A549 (cell line): ENCODE measurements around the gene FERMT3. TPM values are rescaled to one million over a fixed set of nuclear protein-coding genes. Genes with fewer than 3 reads are reported as not detected.

Source experiments
- ATAC-seq, 2 experiments: fragments of 200-7000 bp in 1 of 2; fragments of >200 bp in 1 of 2; cut with Nextera tagmentation in 1 of 2; cut with Tn5 transposase in 1 of 2; 3 replicates each; pipeline versions ENCODE4 v1.8.0 to v1.9.1; 2018 to 2020; ENCODE audit warnings: mild to moderate bottlenecking in 1 of 2, moderate library complexity in 1 of 2
- CTCF ChIA-PET: fragments of 300-600 bp; sonication (Branson Sonifier 250); formaldehyde crosslinking; extraction: SDS; loops from one replicate; lab custom pipeline; 2021; ENCODE audit warnings: antibody characterized with exemption, inconsistent platforms; lab: Yijun Ruan, JAX
- POLR2A ChIA-PET: fragments of 350-600 bp; formaldehyde crosslinking; extraction: SDS; loops from one replicate; lab custom pipeline; 2021; ENCODE audit warnings: antibody characterized with exemption, inconsistent platforms; lab: Yijun Ruan, JAX
- DNase-seq, 2 experiments: peaks; one replicate each; pipeline versions ENCODE4 v3.0.0 to v3.0.0-alpha.2; 2011 to 2016; ENCODE audit warnings: low read depth in 1 of 2, low spot score in 1 of 2
- FAIRE-seq: peaks from 2 replicates; lab custom pipeline; 2011; peaks lifted over from hg19 to GRCh38; lab: Jason Lieb, UNC
- H3K27ac ChIP-seq, 2 experiments: fragments of >200 bp; sonication (Bioruptor Twin); formaldehyde crosslinking; 3 replicates each; pipeline ENCODE4 v1.5.1; 2016 to 2017
- H3K4me1 ChIP-seq: fragments of >200 bp; sonication (Bioruptor Twin); formaldehyde crosslinking; 3 replicates; pipeline ENCODE4 v1.6.1; 2016
- H3K4me2 ChIP-seq: fragments of >200 bp; sonication (Bioruptor Twin); formaldehyde crosslinking; 3 replicates; pipeline ENCODE4 v1.6.1; 2016
- H3K4me3 ChIP-seq: fragments of >200 bp; sonication (Bioruptor Twin); formaldehyde crosslinking; 3 replicates; pipeline ENCODE4 v1.5.1; 2016
- H3K9me3 ChIP-seq: fragments of >200 bp; sonication (Bioruptor Twin); formaldehyde crosslinking; 3 replicates; pipeline ENCODE4 v1.6.1; 2016
- BHLHE40 ChIP-seq: IDR thresholded peaks from 2 replicates; pipeline ENCODE4 v1.6.1; 2012; ENCODE audit warnings: low read depth, low read length, inconsistent platforms
- CBX2 ChIP-seq: fragments of 200-600 bp; sonication (generic); IDR thresholded peaks from 2 replicates; pipeline ENCODE4 v1.6.1; 2016; ENCODE audit warnings: low read depth, mild to moderate bottlenecking, borderline replicate concordance
- CHD2 ChIP-seq: fragments of 150-350 bp; IDR thresholded peaks from 2 replicates; pipeline ENCODE4 v1.6.1; 2014; ENCODE audit warnings: low read length; ENCODE audit not compliant: partially characterized antibody
- CHD4 ChIP-seq: fragments of 200-600 bp; sonication (generic); IDR thresholded peaks from 2 replicates; pipeline ENCODE4 v1.6.1; 2016; ENCODE audit warnings: antibody characterized with exemption, mild to moderate bottlenecking, borderline replicate concordance
- EHF ChIP-seq: fragments of 250-450 bp; sonication (Bioruptor Pico); IDR thresholded peaks from 2 replicates; pipeline ENCODE4 v1.5.0; 2020; ENCODE audit warnings: mild to moderate bottlenecking
- ELK1 ChIP-seq: fragments of 150-350 bp; IDR thresholded peaks from 2 replicates; pipeline ENCODE4 v1.6.1; 2014; ENCODE audit warnings: low read depth, mild to moderate bottlenecking, low read length
- HDAC2 ChIP-seq: fragments of 200-600 bp; sonication (generic); IDR thresholded peaks from 2 replicates; pipeline ENCODE4 v1.6.1; 2016
- HES2 ChIP-seq: fragments of >200 bp; sonication (Bioruptor Twin); formaldehyde crosslinking; IDR thresholded peaks from 2 replicates; pipeline ENCODE4 v1.6.1; 2016
- JUN ChIP-seq, 2 experiments: fragments of >200 bp; sonication (Bioruptor Twin); formaldehyde crosslinking; IDR thresholded peaks; 2 replicates in 1 of 2; 3 replicates in 1 of 2; pipeline ENCODE4 v1.6.1; 2016 to 2017
- KDM1A ChIP-seq: fragments of 200-600 bp; sonication (generic); IDR thresholded peaks from 2 replicates; pipeline ENCODE4 v1.6.1; 2016; ENCODE audit warnings: low read depth, mild to moderate bottlenecking
- MAZ ChIP-seq: fragments of 150-350 bp; IDR thresholded peaks from 2 replicates; pipeline ENCODE4 v1.6.1; 2014; ENCODE audit warnings: antibody characterized with exemption, low read depth, low read length, borderline replicate concordance
- NFE2L2 ChIP-seq: fragments of 150-350 bp; conservative IDR thresholded peaks from 2 replicates; pipeline ENCODE4 v1.6.1; 2014; ENCODE audit warnings: low read length
- NPAS2 ChIP-seq: fragments of 250-450 bp; sonication (Bioruptor Pico); IDR thresholded peaks from 2 replicates; pipeline ENCODE4 v1.8.0; 2022; ENCODE audit warnings: mild to moderate bottlenecking, moderate library complexity, borderline replicate concordance
- PHF8 ChIP-seq: fragments of 200-600 bp; sonication (generic); IDR thresholded peaks from 2 replicates; pipeline ENCODE4 v1.6.1; 2016; ENCODE audit warnings: low read depth, mild to moderate bottlenecking, antibody characterized with exemption, moderate library complexity, borderline replicate concordance
- POLR2AphosphoS2 ChIP-seq: conservative IDR thresholded peaks from 2 replicates; pipeline ENCODE4 v1.6.1; 2012; ENCODE audit warnings: low read length, improper control_type of control experiment, inconsistent platforms
- RCOR1 ChIP-seq: fragments of 150-350 bp; IDR thresholded peaks from 2 replicates; pipeline ENCODE4 v1.6.1; 2014; ENCODE audit warnings: antibody characterized with exemption, low read length, low read depth
- REST ChIP-seq: fragments of 200-600 bp; sonication (generic); IDR thresholded peaks from 2 replicates; pipeline ENCODE4 v1.6.1; 2016; ENCODE audit warnings: antibody characterized with exemption, mild to moderate bottlenecking, moderate library complexity
- SMC3 ChIP-seq: fragments of >200 bp; sonication (Bioruptor Twin); formaldehyde crosslinking; IDR thresholded peaks from 3 replicates; pipeline ENCODE4 v1.6.1; 2018; ENCODE audit warnings: inconsistent platforms
- TP53 ChIP-seq: fragments of 250-450 bp; sonication (Bioruptor Pico); IDR thresholded peaks from 2 replicates; pipeline ENCODE4 v1.5.0; 2021; ENCODE audit warnings: mild to moderate bottlenecking, moderate library complexity
- USF2 ChIP-seq: fragments of 450-650 bp; IDR thresholded peaks from 2 replicates; pipeline ENCODE4 v1.6.1; 2014; ENCODE audit warnings: antibody characterized with exemption
- ZC3H11A ChIP-seq: fragments of 450-650 bp; IDR thresholded peaks from 2 replicates; pipeline ENCODE4 v1.6.1; 2014; ENCODE audit warnings: antibody characterized with exemption, mild to moderate bottlenecking
- WGBS: methylation state at CpG from one replicate; pipeline ENCODE4 v1.1.6; 2017; ENCODE audit errors: missing lambda C conversion rate; 5-methylcytosine and 5-hydroxymethylcytosine counted together
- polyA plus RNA-seq, 4 experiments: library from polyadenylated mRNA; depleted of rRNA in 3 of 4; stranded (reverse); fragments of >200 nt; fragmentation: RNase III in 1 of 4; extraction: RNeasy Plus Mini Kit Qiagen cat#74134 plus additional on column Dnase treatment in 1 of 4; gene quantifications; 2 replicates in 3 of 4; 3 replicates in 1 of 4; pipeline ENCODE4 v1.2.3, GENCODE V29; 2011 to 2017

Gene FERMT3
- polyA plus RNA-seq, 2 of the 4 experiments (the other 2 are of a cell fraction): 0.56 to 2.1 TPM

GRCh38 chr11:64220798-64221197 is 14.3 kb downstream of the FERMT3 start:
- no peak overlapping the region for H3K4me2 ChIP-seq
- H3K27ac ChIP-seq: no peak overlapping the region
- ChIA-PET CTCF (interaction anchor here (1.0 to 19.9 kb wide), 3 partner anchors 18 to 84 kb away, joined by 3 to 254 read pairs (median 6); partner anchors contain the start of gene FERMT3), POLR2A (interaction anchor here (1.1 to 1.5 kb wide), 2 partner anchors 10 to 20 kb away, joined by 3 to 5 read pairs; partner anchors contain the start of gene FKBP2)
- no peaks in the 10 kb centered on the region for H3K9me3 ChIP-seq
- ATAC-seq (no peak), DNase-seq (no peak), FAIRE-seq (no peak)
- TF ChIP-seq REST: no peak
- TF ChIP-seq BHLHE40: no peak
- no peak for TF ChIP-seq USF2
- no peak for TF ChIP-seq TP53 (CRISPR knock-in tag)
- TF ChIP-seq CHD2: no peak
- TF ChIP-seq SMC3: no peak
- no peak for TF ChIP-seq NFE2L2
- TF ChIP-seq HES2: no peak
- TF ChIP-seq RCOR1: no peak
- TF ChIP-seq ZC3H11A: no peak
- TF ChIP-seq KDM1A: no peak
- TF ChIP-seq EHF (CRISPR knock-in tag): no peak
- H3K4me1 ChIP-seq: peaks cover 14% of the 10 kb centered on the region; the same call in 2 of the 3 replicates
- H3K4me3 ChIP-seq: no peak overlapping the region
- 94% methylated on average over 8 of the region's 14 CpGs for WGBS

- FAIRE-seq (no peak), ATAC-seq (no peak), DNase-seq (no peak)
- WGBS: 88% methylated on average over 9 of the region's 9 CpGs
- CTCF ChIA-PET: interaction anchor here (1.0 to 19.9 kb wide), 5 partner anchors 19 to 181 kb away, joined by 3 to 254 read pairs (median 5); partner anchors contain the start of genes FERMT3 and STIP1
- H3K4me1 ChIP-seq: peaks cover 25% of the 10 kb centered on the region
- TF ChIP-seq BHLHE40 (no peak), CBX2 (no peak), ELK1 (no peak), PHF8 (no peak)
- no peak overlapping the region for H3K27ac ChIP-seq
- POLR2A ChIA-PET: no interaction called here
- H3K4me3 ChIP-seq: no peak overlapping the region
- H3K9me3 ChIP-seq: no peaks in the 10 kb centered on the region
- H3K4me2 ChIP-seq: no peak overlapping the region
Observed at GRCh38 chr11:64222651-64223000, 16.1 kb downstream of the FERMT3 start.

GRCh38 chr11:64223001-64223651 is 16.6 kb downstream of the FERMT3 start:
- Histone ChIP-seq H3K9me3 (no peaks in the 10 kb centered on the region), H3K4me2 (no peak overlapping the region), H3K4me1 (peaks cover 26% of the 10 kb centered on the region), H3K27ac (no peak overlapping the region), H3K4me3 (no peak overlapping the region)
- POLR2A ChIA-PET: no interaction called here
- DNase-seq: no peak
- CTCF ChIA-PET: interaction anchor here (1.0 to 19.9 kb wide), 8 partner anchors 8 to 182 kb away, joined by 3 to 254 read pairs (median 6); partner anchors contain the start of genes ESRRA, FERMT3, PLCB3 and STIP1
- no peak for ATAC-seq
- WGBS: 90% methylated on average over 24 of the region's 24 CpGs
- TF ChIP-seq KDM1A (no peak), HDAC2 (no peak), NPAS2 (CRISPR knock-in tag) (no peak), POLR2AphosphoS2 (no peak), JUN (IDR thresholded peaks at IDR 0.05) (no peak), EHF (CRISPR knock-in tag) (no peak), MAZ (no peak), CBX2 (no peak), CHD4 (no peak)
- FAIRE-seq: no peak
